GM12891 (cell line): ENCODE measurements around the gene HOMER3.

Experiments used
- DNase-seq: peaks from one replicate; pipeline ENCODE4 v3.0.0; 2011; ENCODE audit warnings: low spot score; ENCODE audit not compliant: insufficient read length
- FAIRE-seq: peaks from 2 replicates; lab custom pipeline; 2011; peaks lifted over from hg19 to GRCh38; lab: Jason Lieb, UNC
- PAX5 ChIP-seq: IDR thresholded peaks from 2 replicates; pipeline ENCODE4 v1.6.1; 2011; ENCODE audit warnings: low read length, moderate library complexity, mild to moderate bottlenecking; ENCODE audit not compliant: insufficient read depth, severe bottlenecking
- POLR2A ChIP-seq: IDR thresholded peaks from 2 replicates; pipeline ENCODE4 v1.6.1; 2011; ENCODE audit warnings: low read depth, low read length, control low read depth
- POLR2AphosphoS5 ChIP-seq: IDR thresholded peaks from 2 replicates; pipeline ENCODE4 v1.6.1; 2011; ENCODE audit warnings: low read depth, low read length, control low read depth
- POU2F2 ChIP-seq: IDR thresholded peaks from 2 replicates; pipeline ENCODE4 v1.6.1; 2011; ENCODE audit warnings: low read depth, mild to moderate bottlenecking, control low read depth, low read length, moderate library complexity
- SPI1 ChIP-seq: IDR thresholded peaks from 2 replicates; pipeline ENCODE4 v1.6.1; 2011; ENCODE audit warnings: low read depth, low read length, control low read depth
- TAF1 ChIP-seq: IDR thresholded peaks from 2 replicates; pipeline ENCODE4 v1.6.1; 2011; ENCODE audit warnings: low read depth, low read length, control low read depth

HOMER3 gene

DNA sequence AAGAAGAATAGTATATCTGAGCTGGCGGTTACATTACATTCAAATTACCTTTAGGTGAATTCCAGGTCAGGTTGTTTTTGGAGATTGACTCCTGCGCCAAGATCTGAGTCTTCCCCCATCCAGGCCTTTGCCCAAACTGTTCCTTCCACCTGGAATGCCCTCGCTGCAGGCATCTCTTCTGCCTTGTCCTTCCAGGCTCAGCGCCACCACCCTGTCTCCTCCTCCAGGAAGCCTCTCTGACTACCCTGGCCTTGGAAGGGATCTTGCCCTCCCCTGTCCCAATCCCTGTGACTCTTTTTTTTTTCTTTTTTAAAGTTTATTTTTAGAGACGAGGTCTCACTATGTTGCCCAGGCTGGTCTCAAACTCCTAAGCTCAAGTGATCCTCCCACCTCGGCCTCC, 1.7 kb upstream of the HOMER3 start:
- DNase-seq (no peak), FAIRE-seq (no peak)
- TF ChIP-seq POU2F2 (no peak), PAX5 (no peak), POLR2AphosphoS5 (no peak), TAF1 (no peak), POLR2A (no peak), SPI1 (no peak)

DNA sequence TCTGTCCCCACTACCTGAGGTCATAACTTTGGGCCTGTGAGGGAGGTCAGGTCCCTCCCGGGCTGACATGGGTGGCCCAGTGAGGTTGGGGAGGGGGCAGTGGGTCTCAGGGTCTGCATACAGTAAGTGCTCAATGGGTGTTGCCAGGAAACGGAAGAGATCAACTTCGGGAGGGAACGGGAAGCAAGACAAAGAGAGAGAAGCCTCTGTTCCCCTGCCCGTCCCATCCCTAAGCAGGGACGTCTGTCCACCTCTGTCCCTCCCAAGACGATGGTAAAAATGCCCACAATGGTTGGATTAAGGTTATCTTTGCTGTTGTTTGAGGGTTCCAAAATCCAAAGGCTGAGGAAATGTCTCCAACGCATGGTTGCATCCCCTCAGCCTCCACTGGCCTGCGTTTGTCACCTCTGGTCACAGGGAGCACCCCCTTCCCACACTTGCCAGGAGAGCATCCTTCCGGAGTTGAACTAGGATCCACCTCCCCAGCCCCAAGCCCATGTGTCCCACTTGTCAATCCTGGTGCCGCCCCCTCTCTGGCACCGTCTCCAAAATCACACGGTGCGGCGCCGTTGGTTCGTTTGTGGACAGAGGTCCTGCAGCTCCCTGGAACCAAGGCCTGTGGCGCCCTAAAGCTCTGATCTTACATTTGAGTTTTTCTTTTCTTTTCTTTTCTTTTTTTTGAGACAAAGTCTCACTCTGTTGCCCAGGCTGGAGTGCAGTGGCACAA, 774 bp upstream of the HOMER3 start:
- no peak for TF ChIP-seq SPI1
- no peak for TF ChIP-seq POLR2A
- TF ChIP-seq POU2F2 = no peak
- FAIRE-seq = no peak
- DNase-seq = no peak

- TF ChIP-seq TAF1 = no peak
- FAIRE-seq = no peak
Observed at GRCh38 chr19:18939922-18940768, 872 bp downstream of the HOMER3 start.

GRCh38 chr19:18939163-18939562, 1.9 kb downstream of the HOMER3 start:
- no peak for DNase-seq

More at GRCh38 chr19:18939922-18940768, 872 bp downstream of the HOMER3 start:
- DNase-seq = no peak

DNA sequence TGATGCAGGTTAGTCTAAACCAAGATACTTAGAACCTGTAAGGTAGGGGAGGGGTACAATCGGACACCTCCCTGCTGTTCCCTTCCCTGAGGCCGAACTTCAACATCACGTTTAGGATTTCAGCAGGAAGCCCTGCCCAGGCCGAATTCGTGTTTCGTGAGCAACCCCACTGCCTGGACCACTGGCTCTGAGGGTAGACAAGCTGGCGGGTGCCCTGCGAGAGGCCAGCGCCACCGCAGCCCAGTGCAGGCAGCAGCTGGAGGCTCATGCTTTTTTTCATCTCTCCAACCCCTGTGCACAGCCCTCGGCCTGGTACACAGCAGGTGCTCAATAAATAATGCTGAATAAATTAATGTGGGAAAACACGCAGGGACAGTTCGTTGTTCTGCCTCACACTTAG, 7.7 kb downstream of the HOMER3 start:
- FAIRE-seq = no peak
- TF ChIP-seq PAX5 = no peak
- no peak for TF ChIP-seq POU2F2
- no peak for TF ChIP-seq POLR2A
- no peak for TF ChIP-seq POLR2AphosphoS5
- no peak for TF ChIP-seq TAF1

More at GRCh38 chr19:18939163-18939562, 1.9 kb downstream of the HOMER3 start:
- TF ChIP-seq PAX5 (no peak), POLR2A (no peak), POLR2AphosphoS5 (no peak), TAF1 (no peak), POU2F2 (no peak)
- FAIRE-seq = no peak

GRCh38 chr19:18932216-18932841, 8.7 kb downstream of the HOMER3 start:
- peak; percentile 91 for DNase-seq
- TF ChIP-seq POLR2AphosphoS5 (no peak), POLR2A (no peak), PAX5 (no peak), TAF1 (no peak), SPI1 (no peak), POU2F2 (no peak)
- peak; percentile 85 for FAIRE-seq

More for the DNA sequence above, 7.7 kb downstream of the HOMER3 start:
- no peak for DNase-seq

DNA sequence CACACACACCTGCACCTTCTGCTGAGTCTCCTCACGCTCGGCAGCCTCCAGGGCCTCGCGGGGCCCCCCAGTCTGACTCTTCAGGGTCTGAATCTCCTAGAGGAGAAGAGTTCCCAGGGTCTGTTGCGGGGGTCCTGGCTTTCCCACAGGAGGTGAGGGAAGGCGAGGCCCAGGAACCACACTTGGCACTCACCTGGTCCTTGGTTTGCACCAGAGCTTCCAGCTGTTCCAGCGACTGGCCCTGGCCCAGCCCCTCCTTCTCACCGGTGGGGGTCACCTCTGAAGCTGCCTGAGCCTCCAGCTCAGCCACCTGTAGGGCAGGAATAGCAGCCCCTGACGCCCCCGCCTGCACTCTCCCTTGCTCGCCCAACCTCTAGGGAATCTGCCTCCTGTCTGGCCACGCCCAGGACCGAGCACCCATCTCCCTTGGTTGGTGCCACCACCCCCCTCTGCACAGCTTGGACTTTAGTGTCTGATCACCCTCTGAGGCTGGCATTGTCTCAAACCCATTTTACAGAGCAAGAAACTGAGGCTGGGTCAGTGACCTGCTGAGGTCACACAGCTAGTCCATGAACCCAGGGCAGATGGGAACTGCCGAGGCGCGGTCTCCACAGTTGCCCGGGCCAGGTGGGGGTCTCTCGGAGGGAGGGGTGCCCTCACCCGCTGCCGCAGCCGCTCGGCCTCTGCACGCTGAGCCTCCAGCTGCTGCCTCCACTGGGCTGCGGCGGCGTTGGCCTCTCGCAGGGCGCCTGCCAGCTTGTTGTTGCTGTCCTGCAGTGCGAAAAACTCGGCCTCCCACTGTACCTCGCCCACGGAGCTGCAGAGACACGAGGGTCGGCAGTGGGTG, 9.5 kb downstream of the HOMER3 start:
- FAIRE-seq = no peak
- TF ChIP-seq POLR2A (no peak), POLR2AphosphoS5 (no peak), POU2F2 (no peak)
- no peak for DNase-seq

- TF ChIP-seq POLR2A (no peak), POU2F2 (no peak), POLR2AphosphoS5 (no peak; the same call in 1 of the 2 replicates), PAX5 (no peak), TAF1 (no peak), SPI1 (no peak)
- no peak for FAIRE-seq
- DNase-seq = no peak
Observed at GRCh38 chr19:18929311-18929710, 11.7 kb downstream of the HOMER3 start.
